ENCODE measurements around the gene EPS8L2.

- no peak for TF ChIP-seq POLR2A (IDR thresholded peaks at IDR 0.05)
- TF ChIP-seq CTCF (IDR thresholded peaks at IDR 0.05): no peak
Measured at GRCh38 chr11:726278-727220, 20.5 kb downstream of the EPS8L2 start.

Measured in esophagus squamous epithelium (tissue), 4 donors.